Measurements from ENCODE around the gene MLKL. TPM values are rescaled to one million over a fixed set of nuclear protein-coding genes. Genes with fewer than 3 reads are reported as not detected.

MLKL gene
- total and polyA plus RNA-seq, 2 of the 13 experiments (the other 11 are each of a cell fraction or from before 2014, with no cell fraction given), result 6.4 to 10.7 TPM

GRCh38 chr16:74695450-74696422 lies 4.9 kb downstream of the MLKL start (continued):
- TF ChIP-seq, protein P1, sequence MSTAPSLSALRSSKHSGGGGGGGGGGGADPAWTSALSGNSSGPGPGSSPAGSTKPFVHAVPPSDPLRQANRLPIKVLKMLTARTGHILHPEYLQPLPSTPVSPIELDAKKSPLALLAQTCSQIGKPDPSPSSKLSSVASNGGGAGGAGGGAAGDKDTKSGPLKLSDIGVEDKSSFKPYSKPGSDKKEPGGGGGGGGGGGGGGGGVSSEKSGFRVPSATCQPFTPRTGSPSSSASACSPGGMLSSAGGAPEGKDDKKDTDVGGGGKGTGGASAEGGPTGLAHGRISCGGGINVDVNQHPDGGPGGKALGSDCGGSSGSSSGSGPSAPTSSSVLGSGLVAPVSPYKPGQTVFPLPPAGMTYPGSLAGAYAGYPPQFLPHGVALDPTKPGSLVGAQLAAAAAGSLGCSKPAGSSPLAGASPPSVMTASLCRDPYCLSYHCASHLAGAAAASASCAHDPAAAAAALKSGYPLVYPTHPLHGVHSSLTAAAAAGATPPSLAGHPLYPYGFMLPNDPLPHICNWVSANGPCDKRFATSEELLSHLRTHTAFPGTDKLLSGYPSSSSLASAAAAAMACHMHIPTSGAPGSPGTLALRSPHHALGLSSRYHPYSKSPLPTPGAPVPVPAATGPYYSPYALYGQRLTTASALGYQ (CRISPR knock-in tag; IDR thresholded peaks at IDR 0.05), result no peak
- TF ChIP-seq, protein P2, sequence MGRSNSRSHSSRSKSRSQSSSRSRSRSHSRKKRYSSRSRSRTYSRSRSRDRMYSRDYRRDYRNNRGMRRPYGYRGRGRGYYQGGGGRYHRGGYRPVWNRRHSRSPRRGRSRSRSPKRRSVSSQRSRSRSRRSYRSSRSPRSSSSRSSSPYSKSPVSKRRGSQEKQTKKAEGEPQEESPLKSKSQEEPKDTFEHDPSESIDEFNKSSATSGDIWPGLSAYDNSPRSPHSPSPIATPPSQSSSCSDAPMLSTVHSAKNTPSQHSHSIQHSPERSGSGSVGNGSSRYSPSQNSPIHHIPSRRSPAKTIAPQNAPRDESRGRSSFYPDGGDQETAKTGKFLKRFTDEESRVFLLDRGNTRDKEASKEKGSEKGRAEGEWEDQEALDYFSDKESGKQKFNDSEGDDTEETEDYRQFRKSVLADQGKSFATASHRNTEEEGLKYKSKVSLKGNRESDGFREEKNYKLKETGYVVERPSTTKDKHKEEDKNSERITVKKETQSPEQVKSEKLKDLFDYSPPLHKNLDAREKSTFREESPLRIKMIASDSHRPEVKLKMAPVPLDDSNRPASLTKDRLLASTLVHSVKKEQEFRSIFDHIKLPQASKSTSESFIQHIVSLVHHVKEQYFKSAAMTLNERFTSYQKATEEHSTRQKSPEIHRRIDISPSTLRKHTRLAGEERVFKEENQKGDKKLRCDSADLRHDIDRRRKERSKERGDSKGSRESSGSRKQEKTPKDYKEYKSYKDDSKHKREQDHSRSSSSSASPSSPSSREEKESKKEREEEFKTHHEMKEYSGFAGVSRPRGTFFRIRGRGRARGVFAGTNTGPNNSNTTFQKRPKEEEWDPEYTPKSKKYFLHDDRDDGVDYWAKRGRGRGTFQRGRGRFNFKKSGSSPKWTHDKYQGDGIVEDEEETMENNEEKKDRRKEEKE (IDR thresholded peaks at IDR 0.05), result no peak
- TF ChIP-seq ARID2 (CRISPR knock-in tag; IDR thresholded peaks at IDR 0.05; ENCODE audit: borderline replicate concordance) (no peak), SRSF4 (IDR thresholded peaks at IDR 0.05; ENCODE audit: low read depth, low read length, poor library complexity, severe bottlenecking) (no peak), ZMAT3 (CRISPR knock-in tag; conservative IDR thresholded peaks at IDR 0.05) (no peak), NCOR1 (IDR thresholded peaks at IDR 0.05; ENCODE audit: borderline replicate concordance, low read length) (no peak), RBM39 (IDR thresholded peaks at IDR 0.05; ENCODE audit: low read depth, low read length, poor library complexity, severe bottlenecking) (no peak), CBX2 (IDR thresholded peaks at IDR 0.05; ENCODE audit: low read depth, low read length) (no peak), CBX2 (CRISPR knock-in tag; IDR thresholded peaks at IDR 0.05; ENCODE audit: low read depth) (no peak), RFX3 (CRISPR knock-in tag; IDR thresholded peaks at IDR 0.05) (no peak), SP140L (CRISPR knock-in tag; IDR thresholded peaks at IDR 0.05; ENCODE audit: borderline replicate concordance) (peak; percentile 66; the same call in 1 of the 2 replicates), MED13 (CRISPR knock-in tag; IDR thresholded peaks at IDR 0.05) (no peak), ZMYM4 (CRISPR knock-in tag; IDR thresholded peaks at IDR 0.05) (peak; percentile 78), ZNF225 (CRISPR knock-in tag; IDR thresholded peaks at IDR 0.05) (peak; percentile 44; the same call in 1 of the 2 replicates), STAG1 (CRISPR knock-in tag; IDR thresholded peaks at IDR 0.05) (no peak), ZNF720 (CRISPR knock-in tag; IDR thresholded peaks at IDR 0.05) (no peak), TFDP2 (CRISPR knock-in tag; IDR thresholded peaks at IDR 0.05) (peak; percentile 83), ZNF879 (CRISPR knock-in tag; IDR thresholded peaks at IDR 0.05) (no peak), ZNF776 (CRISPR knock-in tag; IDR thresholded peaks at IDR 0.05) (no peak)

All from HepG2 (cell line).